Measurements from ENCODE around the gene TFF3.

The TFF3 gene

DNA sequence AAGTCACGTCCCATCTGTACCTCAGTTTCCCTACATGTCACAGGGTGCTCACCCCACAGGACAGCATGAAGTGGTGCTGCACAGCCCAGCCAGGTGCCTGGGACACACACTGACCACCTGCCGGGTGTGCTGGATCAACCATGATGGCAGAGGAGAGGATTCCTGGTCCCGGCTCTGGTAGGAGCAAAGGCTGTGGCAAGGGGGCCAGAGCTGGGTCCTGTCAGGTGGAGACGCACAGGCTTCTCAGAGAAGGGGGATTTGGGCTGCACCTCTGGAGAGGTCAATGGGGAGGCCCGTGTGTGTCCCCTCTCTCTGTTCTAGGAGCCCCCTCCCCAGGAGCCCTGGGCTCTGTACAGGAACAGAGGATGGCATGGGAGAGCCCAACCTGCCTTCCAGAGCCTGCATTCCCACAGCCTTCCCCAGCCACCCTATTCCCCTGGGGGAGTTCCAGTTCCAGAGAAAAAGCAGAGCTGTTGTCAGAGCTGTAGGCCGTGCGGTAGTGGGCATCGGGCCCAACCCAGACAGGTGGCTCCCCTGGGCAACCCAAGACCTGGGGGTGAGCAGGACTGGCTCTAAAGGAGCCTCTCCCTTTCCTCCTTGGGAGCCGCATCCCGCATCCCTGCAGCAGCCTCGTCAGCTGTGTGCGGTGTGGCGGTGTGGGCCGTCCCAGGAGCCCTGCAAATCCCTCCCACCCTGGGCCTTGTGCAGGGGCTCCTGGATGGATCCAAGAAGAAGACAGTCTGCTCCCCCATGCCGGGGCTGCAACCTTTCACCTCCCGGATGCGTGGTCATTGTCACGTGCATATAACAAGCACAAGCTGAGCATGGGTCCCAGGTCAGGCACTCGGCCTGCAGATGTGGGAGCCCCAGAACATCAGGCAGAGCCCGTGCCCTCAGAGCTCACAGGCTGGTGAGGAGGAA is 2.9 kb upstream of the TFF3 start (continued):
- TF ChIP-seq RBAK (tag by site-specific recombination; IDR thresholded peaks at IDR 0.05) (no peak), ZNF138 (tag by site-specific recombination; IDR thresholded peaks at IDR 0.05; ENCODE audit: borderline replicate concordance) (no peak), ZNF423 (tag by site-specific recombination; IDR thresholded peaks at IDR 0.05) (no peak), SP7 (tag by site-specific recombination; IDR thresholded peaks at IDR 0.05) (no peak), KLF16 (tag by site-specific recombination; IDR thresholded peaks at IDR 0.05) (no peak), ZNF561 (tag by site-specific recombination; IDR thresholded peaks at IDR 0.05; ENCODE audit: borderline replicate concordance) (no peak), ZNF324 (tag by site-specific recombination; IDR thresholded peaks at IDR 0.05) (no peak), GFI1B (tag by site-specific recombination; IDR thresholded peaks at IDR 0.05) (no peak)
- TF ChIP-seq, protein P1, sequence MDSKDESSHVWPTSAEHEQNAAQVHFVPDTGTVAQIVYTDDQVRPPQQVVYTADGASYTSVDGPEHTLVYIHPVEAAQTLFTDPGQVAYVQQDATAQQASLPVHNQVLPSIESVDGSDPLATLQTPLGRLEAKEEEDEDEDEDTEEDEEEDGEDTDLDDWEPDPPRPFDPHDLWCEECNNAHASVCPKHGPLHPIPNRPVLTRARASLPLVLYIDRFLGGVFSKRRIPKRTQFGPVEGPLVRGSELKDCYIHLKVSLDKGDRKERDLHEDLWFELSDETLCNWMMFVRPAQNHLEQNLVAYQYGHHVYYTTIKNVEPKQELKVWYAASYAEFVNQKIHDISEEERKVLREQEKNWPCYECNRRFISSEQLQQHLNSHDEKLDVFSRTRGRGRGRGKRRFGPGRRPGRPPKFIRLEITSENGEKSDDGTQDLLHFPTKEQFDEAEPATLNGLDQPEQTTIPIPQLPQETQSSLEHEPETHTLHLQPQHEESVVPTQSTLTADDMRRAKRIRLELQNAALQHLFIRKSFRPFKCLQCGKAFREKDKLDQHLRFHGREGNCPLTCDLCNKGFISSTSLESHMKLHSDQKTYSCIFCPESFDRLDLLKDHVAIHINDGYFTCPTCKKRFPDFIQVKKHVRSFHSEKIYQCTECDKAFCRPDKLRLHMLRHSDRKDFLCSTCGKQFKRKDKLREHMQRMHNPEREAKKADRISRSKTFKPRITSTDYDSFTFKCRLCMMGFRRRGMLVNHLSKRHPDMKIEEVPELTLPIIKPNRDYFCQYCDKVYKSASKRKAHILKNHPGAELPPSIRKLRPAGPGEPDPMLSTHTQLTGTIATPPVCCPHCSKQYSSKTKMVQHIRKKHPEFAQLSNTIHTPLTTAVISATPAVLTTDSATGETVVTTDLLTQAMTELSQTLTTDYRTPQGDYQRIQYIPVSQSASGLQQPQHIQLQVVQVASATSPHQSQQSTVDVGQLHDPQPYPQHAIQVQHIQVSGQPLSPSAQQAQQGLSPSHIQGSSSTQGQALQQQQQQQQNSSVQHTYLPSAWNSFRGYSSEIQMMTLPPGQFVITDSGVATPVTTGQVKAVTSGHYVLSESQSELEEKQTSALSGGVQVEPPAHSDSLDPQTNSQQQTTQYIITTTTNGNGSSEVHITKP (tag by site-specific recombination; IDR thresholded peaks at IDR 0.05) = no peak
- TF ChIP-seq, protein P2, sequence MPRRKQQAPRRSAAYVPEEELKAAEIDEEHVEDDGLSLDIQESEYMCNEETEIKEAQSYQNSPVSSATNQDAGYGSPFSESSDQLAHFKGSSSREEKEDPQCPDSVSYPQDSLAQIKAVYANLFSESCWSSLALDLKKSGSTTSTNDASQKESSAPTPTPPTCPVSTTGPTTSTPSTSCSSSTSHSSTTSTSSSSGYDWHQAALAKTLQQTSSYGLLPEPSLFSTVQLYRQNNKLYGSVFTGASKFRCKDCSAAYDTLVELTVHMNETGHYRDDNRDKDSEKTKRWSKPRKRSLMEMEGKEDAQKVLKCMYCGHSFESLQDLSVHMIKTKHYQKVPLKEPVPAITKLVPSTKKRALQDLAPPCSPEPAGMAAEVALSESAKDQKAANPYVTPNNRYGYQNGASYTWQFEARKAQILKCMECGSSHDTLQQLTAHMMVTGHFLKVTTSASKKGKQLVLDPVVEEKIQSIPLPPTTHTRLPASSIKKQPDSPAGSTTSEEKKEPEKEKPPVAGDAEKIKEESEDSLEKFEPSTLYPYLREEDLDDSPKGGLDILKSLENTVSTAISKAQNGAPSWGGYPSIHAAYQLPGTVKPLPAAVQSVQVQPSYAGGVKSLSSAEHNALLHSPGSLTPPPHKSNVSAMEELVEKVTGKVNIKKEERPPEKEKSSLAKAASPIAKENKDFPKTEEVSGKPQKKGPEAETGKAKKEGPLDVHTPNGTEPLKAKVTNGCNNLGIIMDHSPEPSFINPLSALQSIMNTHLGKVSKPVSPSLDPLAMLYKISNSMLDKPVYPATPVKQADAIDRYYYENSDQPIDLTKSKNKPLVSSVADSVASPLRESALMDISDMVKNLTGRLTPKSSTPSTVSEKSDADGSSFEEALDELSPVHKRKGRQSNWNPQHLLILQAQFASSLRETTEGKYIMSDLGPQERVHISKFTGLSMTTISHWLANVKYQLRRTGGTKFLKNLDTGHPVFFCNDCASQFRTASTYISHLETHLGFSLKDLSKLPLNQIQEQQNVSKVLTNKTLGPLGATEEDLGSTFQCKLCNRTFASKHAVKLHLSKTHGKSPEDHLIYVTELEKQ (tag by site-specific recombination; IDR thresholded peaks at IDR 0.05; ENCODE audit: borderline replicate concordance) = no peak

GRCh38 chr21:42317341-42317741 is 2.1 kb upstream of the TFF3 start:
- no peaks in the 10 kb centered on the region for H3K9me3 ChIP-seq (ENCODE audit: control insufficient read depth, insufficient read depth, low read depth, low read length)
- CTCF ChIA-PET = no interaction called here
- H3K4me1 ChIP-seq (ENCODE audit: control insufficient read depth, insufficient read depth, low read length) = no peaks in the 10 kb centered on the region
- no peak overlapping the region for H3K4me3 ChIP-seq (ENCODE audit: low read depth, low read length)
- no peak overlapping the region for H3K27ac ChIP-seq (ENCODE audit: extremely low read depth, low read depth, low read length)
- TF ChIP-seq ZNF404 (tag by site-specific recombination; IDR thresholded peaks at IDR 0.05) = no peak
- H3K36me3 ChIP-seq (ENCODE audit: control insufficient read depth in 2 of 2, insufficient read depth in 1 of 2, low read length in 2 of 2) = no peaks in the 10 kb centered on the region
- POLR2A ChIA-PET = no interaction called here

DNA sequence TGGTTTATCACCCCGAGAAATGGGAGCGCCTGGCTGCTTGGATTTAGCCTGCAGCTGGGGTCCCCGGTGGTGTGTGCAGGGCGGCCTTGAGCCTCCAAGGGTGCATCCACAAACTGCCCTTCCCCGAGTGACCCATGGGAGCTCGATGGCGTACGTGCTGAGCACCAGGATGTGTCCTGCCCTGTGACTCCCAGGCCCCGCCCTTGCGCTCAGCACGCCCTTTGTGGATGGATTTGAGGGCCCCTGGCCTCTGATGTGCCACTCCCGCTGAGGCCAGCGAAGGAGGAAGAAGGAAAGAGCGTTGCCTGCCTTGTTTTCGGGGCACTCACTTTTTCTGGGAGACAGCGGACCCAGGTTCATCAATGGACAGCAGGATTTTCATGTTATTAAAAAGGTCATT is 1.7 kb upstream of the TFF3 start:
- TF ChIP-seq ZSCAN16 (tag by site-specific recombination; IDR thresholded peaks at IDR 0.05) = no peak
- no peak for TF ChIP-seq HOXA7 (CRISPR knock-in tag; IDR thresholded peaks at IDR 0.05; ENCODE audit: borderline replicate concordance)
- TF ChIP-seq ZBTB8A (tag by site-specific recombination; IDR thresholded peaks at IDR 0.05) = no peak
- TF ChIP-seq GLIS1 (tag by site-specific recombination; IDR thresholded peaks at IDR 0.05) = no peak
- TF ChIP-seq ZNF514 (tag by site-specific recombination; IDR thresholded peaks at IDR 0.05) = no peak
- TF ChIP-seq ZNF544 (tag by site-specific recombination; IDR thresholded peaks at IDR 0.05) = no peak
- TF ChIP-seq ZNF571 (tag by site-specific recombination; IDR thresholded peaks at IDR 0.05) = no peak
- TF ChIP-seq SCRT2 (tag by site-specific recombination; IDR thresholded peaks at IDR 0.05) = no peak
- no peak for TF ChIP-seq REPIN1 (tag by site-specific recombination; IDR thresholded peaks at IDR 0.05; ENCODE audit: low read depth)
- TF ChIP-seq YY1 (tag by site-specific recombination; IDR thresholded peaks at IDR 0.05) = no peak
- no peak for TF ChIP-seq ZNF366 (tag by site-specific recombination; conservative IDR thresholded peaks at IDR 0.05)
- no peak for TF ChIP-seq ZNF324 (tag by site-specific recombination; IDR thresholded peaks at IDR 0.05)
- no peak for TF ChIP-seq MEIS1 (CRISPR knock-in tag; IDR thresholded peaks at IDR 0.05; ENCODE audit: borderline replicate concordance)
- no peaks in the 10 kb centered on the region for H3K36me3 ChIP-seq (ENCODE audit: control insufficient read depth in 2 of 2, insufficient read depth in 1 of 2, low read length in 2 of 2)
- POLR2A ChIA-PET = no interaction called here
- no peaks in the 10 kb centered on the region for H3K9me3 ChIP-seq (ENCODE audit: control insufficient read depth, insufficient read depth, low read depth, low read length)
- no peaks in the 10 kb centered on the region for H3K4me1 ChIP-seq (ENCODE audit: control insufficient read depth, insufficient read depth, low read length)
- H3K27ac ChIP-seq (ENCODE audit: extremely low read depth, low read depth, low read length) = no peak overlapping the region
- no peak overlapping the region for H3K4me3 ChIP-seq (ENCODE audit: low read depth, low read length)
- CTCF ChIA-PET = no interaction called here
